GM21526 (cell line): ENCODE data around the gene CRYBG2.
"Not testable (repeated sequence)": the region's sequence is repeated elsewhere in the genome, so short reads cannot be mapped to it uniquely, and the experiment has no call there.

ENCODE experiments used
- ATAC-seq: cut with Tn5 transposase; IDR thresholded peaks from one replicate; pipeline ENCODE4 v1.9.1; 2021; ENCODE audit warnings: moderate library complexity; ENCODE audit not compliant: unreplicated experiment, low FRiP score

Gene CRYBG2

DNA sequence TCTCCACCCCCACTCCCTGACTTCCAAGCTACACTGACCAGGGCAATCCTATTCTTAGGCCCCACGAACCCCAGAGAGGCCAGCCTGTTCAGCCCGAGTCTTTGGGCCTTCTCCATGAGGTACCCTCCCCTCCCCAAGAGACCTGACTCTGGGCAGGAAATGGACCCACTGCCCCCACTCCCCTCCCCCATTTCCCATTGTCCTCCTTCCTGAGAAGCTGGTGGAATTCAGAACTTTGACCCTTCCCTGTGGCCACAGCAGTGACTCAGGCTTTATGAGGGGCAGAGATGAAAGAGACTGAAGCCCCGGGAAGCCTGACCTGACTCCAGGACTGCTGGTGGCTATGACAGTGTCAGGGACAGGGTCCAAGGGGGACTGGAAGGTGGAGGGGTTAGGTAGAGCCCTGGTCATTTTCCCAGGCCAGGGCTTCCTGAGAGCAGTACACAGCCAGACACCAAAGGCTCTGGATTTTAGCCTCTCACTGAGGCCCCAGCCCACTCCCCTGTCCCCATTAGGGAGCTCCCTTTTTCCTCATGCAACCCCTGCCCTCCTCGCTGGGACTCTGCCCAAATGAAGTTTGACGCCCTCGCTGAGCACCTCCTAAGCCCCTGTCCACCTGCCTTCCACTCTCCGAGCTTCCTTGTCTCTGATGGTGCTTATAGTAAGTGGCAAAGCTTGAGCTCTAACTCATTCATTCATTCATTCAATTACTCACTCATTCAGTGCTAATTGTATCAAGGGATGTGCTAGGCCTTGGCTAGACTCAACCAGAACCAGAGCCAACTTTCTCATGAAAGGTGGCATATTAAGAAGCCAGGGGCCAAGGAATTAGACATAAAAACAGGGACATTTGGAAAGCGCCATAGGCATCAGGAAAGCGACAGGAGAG lies 3.0 kb downstream of the CRYBG2 start:
- no peak for ATAC-seq

- no peak for ATAC-seq
These were observed 3.6 kb downstream of the CRYBG2 start for GRCh38 chr1:26350343-26350700.

GRCh38 chr1:26349877-26350244 lies 4.1 kb downstream of the CRYBG2 start:
- no peak for ATAC-seq

- ATAC-seq = no peak
These were observed 4.6 kb downstream of the CRYBG2 start for GRCh38 chr1:26349188-26349876.

DNA sequence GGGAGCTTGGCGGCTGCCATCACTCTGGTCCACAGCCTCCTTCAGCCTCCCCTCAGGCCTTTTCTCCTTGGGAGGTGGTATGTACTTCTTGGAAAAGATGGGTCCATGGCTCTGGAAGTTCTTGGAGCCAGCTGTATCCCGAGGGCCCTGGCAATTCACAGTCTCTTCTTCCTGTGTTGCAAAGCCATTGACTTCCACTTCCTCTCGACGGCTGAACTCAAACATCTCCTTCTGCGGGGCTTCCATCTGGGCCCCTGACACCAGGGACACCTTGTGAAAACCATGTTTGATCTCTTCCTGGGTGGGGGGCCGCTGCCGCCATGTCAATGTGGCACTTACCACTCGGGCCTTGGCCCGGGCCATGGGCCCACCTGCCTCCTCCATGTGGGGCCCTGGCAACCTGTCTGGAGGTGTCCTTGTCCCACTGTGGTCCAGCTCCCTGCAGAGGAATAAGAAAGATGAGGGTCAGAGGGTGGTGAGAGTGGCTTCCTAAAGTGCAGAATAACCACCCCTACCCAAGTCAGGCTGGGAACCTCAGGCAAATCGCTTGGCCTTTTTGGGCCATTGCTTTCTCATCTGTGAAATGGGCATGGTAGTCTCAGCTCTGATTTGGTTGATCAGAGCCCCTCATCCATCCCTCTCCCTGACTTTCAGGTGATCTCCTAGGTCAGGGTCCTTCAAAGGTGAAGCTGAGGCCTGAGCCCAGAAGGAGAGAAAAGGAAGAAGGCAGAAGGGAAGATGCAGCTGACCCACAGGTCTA lies 7.5 kb downstream of the CRYBG2 start:
- no peak for ATAC-seq

- ATAC-seq = no peak
These were observed 8.2 kb downstream of the CRYBG2 start for GRCh38 chr1:26345718-26346117.

- ATAC-seq = no peak
These were observed 9.6 kb downstream of the CRYBG2 start for GRCh38 chr1:26344147-26344920.

DNA sequence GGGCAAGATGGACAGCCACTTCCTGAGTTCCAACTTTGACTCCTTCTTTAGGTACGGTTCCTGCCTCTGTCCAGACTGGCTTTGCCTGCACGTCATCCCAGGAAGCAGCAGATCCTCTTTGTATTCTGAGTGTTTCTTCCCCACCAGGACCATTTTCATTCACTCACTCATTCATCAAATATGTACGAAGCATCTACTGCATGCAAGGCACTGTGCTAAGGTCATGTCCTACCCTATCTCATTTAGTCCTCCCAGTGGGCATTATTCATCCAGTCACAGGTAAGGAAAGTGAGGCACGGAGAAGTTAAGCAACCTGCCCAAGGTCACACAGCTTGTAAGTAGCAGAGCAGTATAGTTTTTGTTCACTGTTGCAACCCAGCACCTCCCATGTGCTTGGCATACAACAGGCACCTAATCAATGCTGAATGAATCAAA lies 13.9 kb downstream of the CRYBG2 start:
- ATAC-seq = no peak

DNA sequence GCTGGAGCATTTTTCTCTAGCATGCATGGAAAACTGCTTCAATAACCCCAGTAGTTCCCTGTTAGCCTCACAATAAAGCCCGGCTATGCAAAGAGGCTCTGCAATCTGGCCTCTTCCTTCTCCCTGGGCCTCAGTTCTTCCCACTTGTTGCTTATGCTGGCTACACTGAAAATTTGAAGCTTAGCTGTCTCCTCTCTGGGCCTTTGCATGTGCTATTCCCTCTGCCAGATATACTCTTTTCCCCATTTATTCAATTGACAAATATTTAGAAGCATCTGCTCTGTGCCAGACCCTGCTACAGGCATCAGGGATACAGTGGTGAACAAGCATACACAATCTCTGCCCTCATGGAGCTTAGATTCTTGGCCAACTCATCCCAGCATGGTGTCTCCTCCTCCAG lies 15.3 kb downstream of the CRYBG2 start:
- no peak for ATAC-seq

- no peak for ATAC-seq
These were observed 16.3 kb downstream of the CRYBG2 start for GRCh38 chr1:26337625-26338024.

- ATAC-seq = no peak
These were observed 16.8 kb downstream of the CRYBG2 start for GRCh38 chr1:26337206-26337535.

GRCh38 chr1:26336477-26337205 lies 17.3 kb downstream of the CRYBG2 start:
- no peak for ATAC-seq

DNA sequence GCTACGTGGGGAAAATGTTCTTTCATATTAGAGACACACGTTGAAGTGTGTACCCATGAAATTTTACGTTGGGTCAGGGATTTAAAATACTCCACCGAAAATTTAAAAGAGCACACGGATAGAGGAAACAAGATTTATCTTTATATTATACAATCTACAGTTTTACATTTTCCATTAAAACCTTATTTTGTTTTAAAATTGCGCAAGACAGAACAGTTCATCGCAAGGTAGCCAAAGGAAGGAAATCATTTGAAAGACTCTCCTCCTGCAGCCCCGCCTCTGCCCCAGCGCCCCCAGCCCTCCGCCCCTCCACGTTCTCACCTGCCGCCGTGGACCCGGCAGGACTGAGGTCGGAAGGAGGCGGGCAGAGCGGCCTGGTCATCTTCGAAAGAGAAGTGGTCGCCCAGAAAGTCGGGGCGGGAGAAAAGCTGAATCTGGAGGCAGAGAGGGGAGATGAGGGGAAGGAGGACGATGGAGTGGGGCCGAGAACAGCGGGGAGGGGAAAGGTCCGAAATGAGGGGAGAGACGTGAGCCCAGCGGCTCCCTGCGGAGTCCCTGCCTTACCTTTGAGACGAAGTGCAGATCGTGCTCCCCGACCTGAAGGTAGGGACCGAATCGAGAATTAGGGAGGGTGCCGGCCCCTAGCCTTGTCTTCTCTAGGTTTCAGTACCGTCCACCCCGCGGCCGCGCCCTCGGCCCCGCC lies 18.0 kb downstream of the CRYBG2 start:
- ATAC-seq = no peak

DNA sequence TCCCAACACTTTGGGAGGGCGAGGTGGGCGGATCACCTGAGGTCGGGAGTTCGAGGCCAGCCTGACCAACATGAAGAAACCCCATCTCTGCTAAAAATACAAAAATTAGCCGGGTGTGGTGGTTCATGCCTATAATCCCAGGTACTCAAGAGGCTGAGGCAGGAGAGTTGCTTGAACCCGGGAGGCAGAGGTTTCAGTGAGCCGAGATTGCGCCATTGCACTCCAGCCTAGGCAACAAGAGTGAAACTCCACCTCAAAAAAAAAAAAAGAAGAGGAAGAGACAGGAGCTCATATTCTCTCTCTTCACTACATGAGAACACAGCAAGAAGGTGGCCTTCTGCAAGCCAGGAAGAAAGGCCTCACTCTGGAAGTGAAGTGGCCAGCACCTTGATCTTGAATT lies 20.6 kb downstream of the CRYBG2 start:
- ATAC-seq = not testable (repeated sequence)

- ATAC-seq = no peak
These were observed 23.7 kb downstream of the CRYBG2 start for GRCh38 chr1:26330276-26330675.

DNA sequence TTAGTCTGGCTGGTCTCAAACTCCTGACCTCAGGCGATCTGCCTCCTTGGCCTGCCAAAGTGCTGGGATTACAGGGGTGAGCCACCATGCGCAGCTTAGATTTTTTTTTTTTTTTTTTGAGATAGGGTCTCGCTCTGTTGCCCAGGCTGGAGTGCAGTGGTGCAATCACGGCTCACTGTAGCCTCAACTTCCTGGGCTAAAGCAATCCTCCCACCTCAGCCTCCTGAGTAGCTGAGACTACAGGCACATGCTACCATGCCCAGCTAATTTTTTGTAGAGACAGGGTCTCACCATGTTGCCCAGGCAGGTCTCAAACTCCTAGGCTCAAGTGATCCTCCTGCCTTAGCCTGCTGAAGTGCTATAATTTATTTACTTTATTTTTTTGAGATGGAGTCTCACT lies 24.6 kb downstream of the CRYBG2 start:
- not testable (repeated sequence) for ATAC-seq

- ATAC-seq = no peak
These were observed 25.3 kb downstream of the CRYBG2 start for GRCh38 chr1:26328597-26328996.

DNA sequence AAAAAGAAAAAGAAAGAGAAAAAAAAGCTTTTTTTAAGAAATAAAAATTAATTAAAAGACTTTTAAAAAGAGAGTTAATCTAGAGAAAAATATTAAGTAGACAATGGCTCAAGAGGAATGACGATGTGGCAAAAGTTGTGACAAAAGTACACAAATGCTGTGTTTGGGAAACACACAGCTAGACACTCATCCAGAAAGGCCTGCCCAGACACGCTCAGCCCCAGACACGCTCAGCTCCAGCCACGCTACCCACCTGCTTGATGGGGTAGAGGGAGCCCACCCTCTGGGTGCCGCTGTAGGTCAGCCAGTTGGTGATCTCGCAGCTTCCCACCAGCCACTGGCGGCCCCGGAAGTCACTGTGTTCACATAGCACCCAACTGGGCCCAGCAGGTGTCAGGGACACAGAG lies 26.0 kb downstream of the CRYBG2 start:
- ATAC-seq = no peak

- no peak for ATAC-seq
These were observed 29.4 kb downstream of the CRYBG2 start for GRCh38 chr1:26324550-26324949.
